ENCODE results near the gene PON2.

The PON2 gene

DNA sequence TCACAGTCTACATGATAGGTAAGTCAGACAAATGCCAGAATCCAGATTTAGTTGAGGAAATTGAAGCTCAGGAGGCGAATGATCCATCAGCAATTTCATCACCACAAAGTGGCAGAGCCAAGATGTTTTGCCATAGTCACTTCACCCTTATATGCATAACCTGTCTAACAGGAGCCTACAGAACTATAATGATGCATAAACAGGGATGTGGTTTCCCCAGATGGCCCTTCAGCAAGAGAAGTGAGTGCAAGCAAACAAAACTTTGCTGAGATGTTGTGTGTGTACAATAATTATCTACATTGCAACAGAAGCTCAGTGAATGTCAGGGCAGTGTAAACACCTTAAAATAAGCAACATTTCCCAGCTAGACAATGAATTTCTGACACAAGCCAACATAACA is 67.2 kb downstream of the PON2 start:
- in situ Hi-C loops (cut with MboI; ENCODE audit: low pct_unique_long_range_greater_than_20kb, low sequenced_read_pairs), result no loop called here
- no peak for DNase-seq

GRCh38 chr7:95365151-95365550 is 69.7 kb downstream of the PON2 start:
- no peak for DNase-seq
- in situ Hi-C loops (cut with MboI; ENCODE audit: low pct_unique_long_range_greater_than_20kb, low sequenced_read_pairs), result no loop called here

DNA sequence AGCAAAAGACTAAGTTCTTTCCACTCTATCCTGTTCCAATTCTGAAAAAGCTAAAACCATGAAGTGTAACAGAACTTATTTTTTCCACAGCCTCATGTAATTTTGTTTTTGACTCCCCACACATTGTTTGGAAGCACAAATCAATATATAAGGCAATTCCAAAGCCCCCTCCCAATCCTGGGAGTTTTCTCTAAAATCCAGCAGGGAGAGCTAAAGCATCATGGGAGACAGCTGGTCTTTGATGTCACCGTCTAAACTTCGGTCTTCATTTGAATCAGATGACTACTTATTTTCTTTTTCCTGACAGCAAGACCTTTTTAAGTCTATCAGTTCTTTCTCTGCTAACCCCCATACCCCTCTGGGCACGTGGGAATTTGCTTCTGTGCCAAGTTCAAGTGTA is 77.2 kb downstream of the PON2 start:
- in situ Hi-C loops (cut with MboI; ENCODE audit: low pct_unique_long_range_greater_than_20kb, low sequenced_read_pairs), result no loop called here
- DNase-seq, result no peak
